Mesodermal cell (in vitro differentiated cells): Measurements from ENCODE around the gene RILPL1.
"Not testable (repeated sequence)": the region's sequence is repeated elsewhere in the genome, so short reads cannot be mapped to it uniquely, and the experiment has no call there.

Experiments used
- H3K27ac ChIP-seq: 2 replicates; pipeline ENCODE4 v1.7.0; 2013; ENCODE audit warnings: mild to moderate bottlenecking, low read depth, low read length, moderate library complexity; ENCODE audit not compliant: severe bottlenecking
- H3K36me3 ChIP-seq: 2 replicates; pipeline ENCODE4 v1.7.1; 2013; ENCODE audit warnings: mild to moderate bottlenecking, low read length, moderate library complexity; ENCODE audit not compliant: control insufficient read depth, insufficient read depth
- H3K4me1 ChIP-seq: one replicate; pipeline ENCODE4 v1.7.1; 2013; ENCODE audit warnings: mild to moderate bottlenecking, low read length; ENCODE audit not compliant: insufficient read depth, control insufficient read depth, poor library complexity, severe bottlenecking
- H3K4me3 ChIP-seq: 2 replicates; pipeline ENCODE4 v1.7.0; 2013; ENCODE audit warnings: low read length, control low read depth, mild to moderate bottlenecking; ENCODE audit not compliant: insufficient read depth, poor library complexity, severe bottlenecking; ENCODE audit errors: extremely low read depth
- H3K9me3 ChIP-seq: 2 replicates; pipeline ENCODE4 v1.7.1; 2013; ENCODE audit warnings: mild to moderate bottlenecking, low read length, moderate library complexity; ENCODE audit not compliant: control insufficient read depth
- WGBS, 2 experiments: methylation state at CpG; one replicate each; pipeline ENCODE4 v1.1.5; 2013; ENCODE audit warnings: missing lambda C conversion rate in 2 of 2; ENCODE audit not compliant: insufficient coverage in 2 of 2; 5-methylcytosine and 5-hydroxymethylcytosine counted together

The RILPL1 gene

GRCh38 chr12:123482876-123483275 lies 50.6 kb downstream of the RILPL1 start:
- H3K36me3 ChIP-seq: peaks cover 44% of the 10 kb centered on the region
- 90 to 92% methylated on average over 2 of the region's 6 CpGs for WGBS, 2 experiments

GRCh38 chr12:123481251-123481650 lies 52.3 kb downstream of the RILPL1 start:
- H3K9me3 ChIP-seq, H3K4me3 ChIP-seq, H3K4me1 ChIP-seq, H3K27ac ChIP-seq: not testable (repeated sequence)
- 96 to 97% methylated on average over 2 to 3 of the region's 5 CpGs for WGBS, 2 experiments
- H3K36me3 ChIP-seq: peaks cover 58% of the 10 kb centered on the region

More at GRCh38 chr12:123482876-123483275, 50.6 kb downstream of the RILPL1 start:
- Histone ChIP-seq H3K9me3 (no peaks in the 10 kb centered on the region), H3K4me3 (no peak overlapping the region), H3K27ac (no peak overlapping the region), H3K4me1 (no peaks in the 10 kb centered on the region)

DNA sequence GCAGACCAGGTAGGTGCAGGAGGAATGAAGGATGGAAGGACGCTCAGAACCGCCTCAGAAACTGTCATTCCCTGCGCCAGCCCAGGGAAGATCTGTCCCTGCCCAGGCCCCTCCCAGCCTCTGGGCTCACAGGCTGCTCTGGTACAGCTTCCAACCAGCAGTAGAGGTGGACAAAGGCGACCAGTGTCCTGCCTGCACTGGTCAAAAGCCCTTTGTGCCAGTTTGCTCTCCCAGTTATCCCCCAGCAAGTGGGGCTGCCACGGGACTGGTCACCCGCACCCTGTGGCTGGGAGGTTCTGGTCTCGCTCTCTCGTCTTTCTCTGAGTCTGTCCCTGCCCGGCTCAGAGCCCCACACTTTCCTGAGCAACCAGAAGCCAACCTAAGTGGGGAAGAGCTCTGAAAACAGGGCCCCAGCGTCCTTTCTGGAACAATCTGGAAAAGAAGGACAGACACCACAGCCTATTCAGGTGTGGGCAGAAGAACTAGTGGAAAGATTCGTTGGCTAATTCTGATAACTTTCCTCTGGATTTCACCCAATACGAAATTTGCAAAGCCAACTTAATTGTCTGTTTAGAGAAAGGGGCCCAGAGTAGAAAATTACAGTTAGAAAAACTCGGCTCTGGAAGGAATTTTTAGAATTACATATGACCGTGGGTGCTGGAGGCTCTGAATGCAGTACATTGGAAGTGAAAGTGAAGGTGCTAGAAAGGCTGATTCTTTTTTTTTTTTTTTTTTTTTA lies 53.9 kb downstream of the RILPL1 start:
- H3K27ac ChIP-seq: no peak overlapping the region
- H3K9me3 ChIP-seq: no peaks in the 10 kb centered on the region
- WGBS, 2 experiments: 95 to 98% methylated on average over 8 to 12 of the region's 14 CpGs
- peaks cover 51% of the 10 kb centered on the region for H3K36me3 ChIP-seq
- H3K4me3 ChIP-seq: no peak overlapping the region
- H3K4me1 ChIP-seq: no peaks in the 10 kb centered on the region

GRCh38 chr12:123478762-123479161 lies 54.8 kb downstream of the RILPL1 start:
- no peak overlapping the region for H3K27ac ChIP-seq
- peaks cover 56% of the 10 kb centered on the region for H3K36me3 ChIP-seq
- H3K4me3 ChIP-seq: no peak overlapping the region
- no peaks in the 10 kb centered on the region for H3K4me1 ChIP-seq
- 95 to 96% methylated on average over 8 to 9 of the region's 10 CpGs for WGBS, 2 experiments
- no peaks in the 10 kb centered on the region for H3K9me3 ChIP-seq

- no peak overlapping the region for H3K4me3 ChIP-seq
- H3K27ac ChIP-seq: no peak overlapping the region
- H3K36me3 ChIP-seq: peaks cover 54% of the 10 kb centered on the region
- H3K9me3 ChIP-seq: no peaks in the 10 kb centered on the region
- H3K4me1 ChIP-seq: no peaks in the 10 kb centered on the region
- WGBS, 2 experiments: 95 to 98% methylated on average over 11 of the region's 11 CpGs
Observed at GRCh38 chr12:123478069-123478468, 55.5 kb downstream of the RILPL1 start.

GRCh38 chr12:123475246-123475703 lies 58.2 kb downstream of the RILPL1 start:
- Histone ChIP-seq H3K4me1 (no peaks in the 10 kb centered on the region), H3K36me3 (peaks cover 66% of the 10 kb centered on the region), H3K27ac (no peak overlapping the region), H3K9me3 (no peaks in the 10 kb centered on the region), H3K4me3 (no peak overlapping the region)
- WGBS, 2 experiments: 92 to 93% methylated on average over 12 to 13 of the region's 15 CpGs

GRCh38 chr12:123474485-123475245 lies 58.9 kb downstream of the RILPL1 start:
- Histone ChIP-seq H3K36me3 (peaks cover 71% of the 10 kb centered on the region), H3K27ac (no peak overlapping the region)
- 92 to 97% methylated on average over 11 of the region's 13 CpGs for WGBS, 2 experiments

GRCh38 chr12:123472438-123472849 lies 61.1 kb downstream of the RILPL1 start:
- H3K9me3 ChIP-seq: no peaks in the 10 kb centered on the region
- H3K4me3 ChIP-seq: no peak overlapping the region
- peaks cover 60% of the 10 kb centered on the region for H3K36me3 ChIP-seq
- no peak overlapping the region for H3K27ac ChIP-seq
- H3K4me1 ChIP-seq: no peaks in the 10 kb centered on the region
- WGBS, 2 experiments: 93 to 95% methylated on average over 12 of the region's 12 CpGs

More at GRCh38 chr12:123474485-123475245, 58.9 kb downstream of the RILPL1 start:
- H3K4me1 ChIP-seq: no peaks in the 10 kb centered on the region
- no peak overlapping the region for H3K4me3 ChIP-seq
- H3K9me3 ChIP-seq: no peaks in the 10 kb centered on the region

DNA sequence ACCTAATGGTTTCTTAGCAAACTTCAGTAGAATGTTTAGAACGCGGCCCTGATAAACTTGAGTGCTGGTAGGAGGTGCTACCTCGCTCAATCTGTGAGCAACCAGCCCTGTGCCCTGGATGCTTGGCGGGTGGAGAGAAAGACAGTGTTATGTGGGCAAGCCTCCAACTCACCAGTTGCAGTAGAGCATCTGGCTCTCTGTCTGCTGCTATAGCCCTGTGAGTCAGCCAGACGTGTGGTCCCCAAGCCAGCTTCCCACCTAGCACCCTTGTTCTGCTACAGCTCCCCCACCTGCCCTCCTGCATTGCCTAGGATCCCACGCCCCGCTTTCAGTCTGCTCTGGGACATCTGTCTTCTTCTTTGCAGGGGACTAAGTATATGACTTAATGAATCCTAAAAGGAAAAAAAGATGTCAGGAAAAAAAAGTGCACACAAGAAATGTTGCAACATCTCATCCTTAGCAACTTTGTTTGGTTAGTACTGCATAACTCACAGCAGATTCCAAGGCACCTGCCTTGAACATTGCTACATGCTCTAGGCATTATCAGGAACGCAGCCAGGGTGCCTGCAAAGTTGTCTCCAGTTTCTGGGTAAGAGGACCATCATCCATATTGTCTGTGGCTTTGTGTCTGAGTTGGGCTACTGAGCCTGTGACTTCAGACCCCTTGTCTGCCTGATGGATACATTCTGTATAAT lies 62.0 kb downstream of the RILPL1 start:
- Histone ChIP-seq H3K4me3 (no peak overlapping the region), H3K9me3 (no peaks in the 10 kb centered on the region)

GRCh38 chr12:123469978-123470377 lies 63.5 kb downstream of the RILPL1 start:
- Histone ChIP-seq H3K4me1 (no peaks in the 10 kb centered on the region), H3K27ac (no peak overlapping the region), H3K4me3 (no peak overlapping the region), H3K36me3 (peaks cover 58% of the 10 kb centered on the region), H3K9me3 (no peaks in the 10 kb centered on the region)
- WGBS, 2 experiments: 91 to 100% methylated on average over 2 of the region's 2 CpGs

More for the DNA sequence above, 62.0 kb downstream of the RILPL1 start:
- Histone ChIP-seq H3K4me1 (no peaks in the 10 kb centered on the region), H3K36me3 (peaks cover 56% of the 10 kb centered on the region), H3K27ac (no peak overlapping the region)
- WGBS, 2 experiments: 89 to 92% methylated on average over 5 to 7 of the region's 8 CpGs
